ENCODE data around the gene STARD13.

Gene STARD13

GRCh38 chr13:33139184-33139583, 146.4 kb downstream of the STARD13 start:
- no peak for DNase-seq (ENCODE audit: extremely low read depth, low read depth)
- no peak for TF ChIP-seq CTCF (IDR thresholded peaks at IDR 0.05; ENCODE audit: low read depth, low read length)

GRCh38 chr13:33138441-33138840, 147.1 kb downstream of the STARD13 start:
- DNase-seq (ENCODE audit: extremely low read depth, low read depth) = no peak
- TF ChIP-seq CTCF (IDR thresholded peaks at IDR 0.05; ENCODE audit: low read depth, low read length) = no peak

- TF ChIP-seq CTCF (IDR thresholded peaks at IDR 0.05; ENCODE audit: low read depth, low read length) = no peak
Observed at GRCh38 chr13:33137721-33138120, 147.8 kb downstream of the STARD13 start.

GRCh38 chr13:33135097-33135496, 150.5 kb downstream of the STARD13 start:
- no peak for DNase-seq (ENCODE audit: extremely low read depth, low read depth)
- TF ChIP-seq CTCF (IDR thresholded peaks at IDR 0.05; ENCODE audit: low read depth, low read length) = no peak

More at GRCh38 chr13:33137721-33138120, 147.8 kb downstream of the STARD13 start:
- DNase-seq (ENCODE audit: extremely low read depth, low read depth) = no peak

GRCh38 chr13:33134213-33134612, 151.3 kb downstream of the STARD13 start:
- DNase-seq (ENCODE audit: extremely low read depth, low read depth) = no peak
- TF ChIP-seq CTCF (IDR thresholded peaks at IDR 0.05; ENCODE audit: low read depth, low read length) = no peak

GRCh38 chr13:33132644-33133440, 152.7 kb downstream of the STARD13 start:
- TF ChIP-seq CTCF (IDR thresholded peaks at IDR 0.05; ENCODE audit: low read depth, low read length) = no peak
- DNase-seq (ENCODE audit: extremely low read depth, low read depth) = no peak

- no peak for DNase-seq (ENCODE audit: extremely low read depth, low read depth)
- TF ChIP-seq CTCF (IDR thresholded peaks at IDR 0.05; ENCODE audit: low read depth, low read length) = no peak
Observed at GRCh38 chr13:33129886-33130285, 155.7 kb downstream of the STARD13 start.
